ENCODE data around the gene COL16A1. TPM values are rescaled to one million over a fixed set of nuclear protein-coding genes. Genes with fewer than 3 reads are reported as not detected.

Gene COL16A1
- polyA plus RNA-seq, 2 donors = 12.2 to 25.2 TPM

GRCh38 chr1:31647106-31647505 is 56.7 kb downstream of the COL16A1 start:
- peaks cover 0 to 1% of the 10 kb centered on the region in 2 donors for H3K4me1 ChIP-seq (ENCODE audit: control insufficient read depth in 2 of 2, insufficient read depth in 2 of 2, low read length in 1 of 2)
- 76 to 82% methylated on average over 2 of the region's 2 CpGs for WGBS, 2 donors
- H3K36me3 ChIP-seq (ENCODE audit: control insufficient read depth in 2 of 2, insufficient read depth in 2 of 2, low read length in 1 of 2) = no peaks in the 10 kb centered on the region
- no peaks in the 10 kb centered on the region for H3K27me3 ChIP-seq (ENCODE audit: control insufficient read depth in 1 of 2, insufficient read depth in 2 of 2, low read length in 2 of 2)
- no peak overlapping the region for H3K27ac ChIP-seq (ENCODE audit: low read depth in 2 of 2, low read length in 1 of 2)
- no peaks in the 10 kb centered on the region for H3K9me3 ChIP-seq (ENCODE audit: control insufficient read depth in 2 of 2, insufficient read depth in 1 of 2, low read depth in 1 of 2, low read length in 1 of 2)
- H3K4me3 ChIP-seq (ENCODE audit: low read depth in 1 of 2, low read length in 2 of 2) = no peak overlapping the region

- Histone ChIP-seq H3K4me1 (ENCODE audit: control insufficient read depth in 2 of 2, insufficient read depth in 2 of 2, low read length in 1 of 2) (peaks cover 0 to 1% of the 10 kb centered on the region in 2 donors), H3K27me3 (ENCODE audit: control insufficient read depth in 1 of 2, insufficient read depth in 2 of 2, low read length in 2 of 2) (no peaks in the 10 kb centered on the region), H3K36me3 (ENCODE audit: control insufficient read depth in 2 of 2, insufficient read depth in 2 of 2, low read length in 1 of 2) (no peaks in the 10 kb centered on the region), H3K4me3 (ENCODE audit: low read depth in 1 of 2, low read length in 2 of 2) (no peak overlapping the region), H3K9me3 (ENCODE audit: control insufficient read depth in 2 of 2, insufficient read depth in 1 of 2, low read depth in 1 of 2, low read length in 1 of 2) (no peaks in the 10 kb centered on the region), H3K27ac (ENCODE audit: low read depth in 2 of 2, low read length in 1 of 2) (no peak overlapping the region)
- 95 to 98% methylated on average over 4 of the region's 4 CpGs for WGBS, 2 donors
Observed at GRCh38 chr1:31646259-31646960, 57.4 kb downstream of the COL16A1 start.

- H3K4me1 ChIP-seq (ENCODE audit: control insufficient read depth in 2 of 2, insufficient read depth in 2 of 2, low read length in 1 of 2) = no peaks in the 10 kb centered on the region
- H3K27ac ChIP-seq (ENCODE audit: low read depth in 2 of 2, low read length in 1 of 2) = peak overlapping the region; percentile 88 to 99
- 0 to 1% methylated on average over 11 of the region's 11 CpGs for WGBS, 2 donors
- H3K4me3 ChIP-seq (ENCODE audit: low read depth in 1 of 2, low read length in 2 of 2) = peak overlapping the region; percentile 85 to 90
- no peaks in the 10 kb centered on the region for H3K9me3 ChIP-seq (ENCODE audit: control insufficient read depth in 2 of 2, insufficient read depth in 1 of 2, low read depth in 1 of 2, low read length in 1 of 2)
- H3K36me3 ChIP-seq (ENCODE audit: control insufficient read depth in 2 of 2, insufficient read depth in 2 of 2, low read length in 1 of 2) = no peaks in the 10 kb centered on the region
- no peaks in the 10 kb centered on the region for H3K27me3 ChIP-seq (ENCODE audit: control insufficient read depth in 1 of 2, insufficient read depth in 2 of 2, low read length in 2 of 2)
Observed at GRCh38 chr1:31645274-31645568, 58.6 kb downstream of the COL16A1 start.

- Histone ChIP-seq H3K4me3 (ENCODE audit: low read depth in 1 of 2, low read length in 2 of 2) (peak within 1 kb of the TSS; percentile 85 to 90), H3K9me3 (ENCODE audit: control insufficient read depth in 2 of 2, insufficient read depth in 1 of 2, low read depth in 1 of 2, low read length in 1 of 2) (no peaks in the 10 kb centered on the region), H3K36me3 (ENCODE audit: control insufficient read depth in 2 of 2, insufficient read depth in 2 of 2, low read length in 1 of 2) (no peaks in the 10 kb centered on the region), H3K27ac (ENCODE audit: low read depth in 2 of 2, low read length in 1 of 2) (peak within 1 kb of the TSS; percentile 88 to 99), H3K4me1 (ENCODE audit: control insufficient read depth in 2 of 2, insufficient read depth in 2 of 2, low read length in 1 of 2) (no peaks in the 10 kb centered on the region), H3K27me3 (ENCODE audit: control insufficient read depth in 1 of 2, insufficient read depth in 2 of 2, low read length in 2 of 2) (no peaks in the 10 kb centered on the region)
- 0% methylated on average over 56 of the region's 56 CpGs for WGBS, 2 donors
Observed at GRCh38 chr1:31644560-31645273, 59.1 kb downstream of the COL16A1 start, which contains the start of gene PEF1. PEF1 (minus strand) TSS chr1:31644876; CDS start chr1:31644864, 12 bp downstream.

GRCh38 chr1:31643976-31644559 is 59.7 kb downstream of the COL16A1 start:
- Histone ChIP-seq H3K9me3 (ENCODE audit: control insufficient read depth in 2 of 2, insufficient read depth in 1 of 2, low read depth in 1 of 2, low read length in 1 of 2) (no peaks in the 10 kb centered on the region), H3K4me3 (ENCODE audit: low read depth in 1 of 2, low read length in 2 of 2) (peak overlapping the region; percentile 85 to 90), H3K4me1 (ENCODE audit: control insufficient read depth in 2 of 2, insufficient read depth in 2 of 2, low read length in 1 of 2) (peaks cover 0 to 2% of the 10 kb centered on the region in 2 donors), H3K27me3 (ENCODE audit: control insufficient read depth in 1 of 2, insufficient read depth in 2 of 2, low read length in 2 of 2) (no peaks in the 10 kb centered on the region), H3K27ac (ENCODE audit: low read depth in 2 of 2, low read length in 1 of 2) (peak overlapping the region; percentile 88 to 99), H3K36me3 (ENCODE audit: control insufficient read depth in 2 of 2, insufficient read depth in 2 of 2, low read length in 1 of 2) (no peaks in the 10 kb centered on the region)
- 5 to 6% methylated on average over 18 of the region's 18 CpGs for WGBS, 2 donors

GRCh38 chr1:31642897-31643296 is 60.9 kb downstream of the COL16A1 start:
- no peaks in the 10 kb centered on the region for H3K36me3 ChIP-seq (ENCODE audit: control insufficient read depth in 2 of 2, insufficient read depth in 2 of 2, low read length in 1 of 2)
- peaks cover 5 to 7% of the 10 kb centered on the region in 2 donors for H3K4me1 ChIP-seq (ENCODE audit: control insufficient read depth in 2 of 2, insufficient read depth in 2 of 2, low read length in 1 of 2)
- 95 to 97% methylated on average over 3 of the region's 3 CpGs for WGBS, 2 donors
- no peak overlapping the region for H3K4me3 ChIP-seq (ENCODE audit: low read depth in 1 of 2, low read length in 2 of 2)
- no peaks in the 10 kb centered on the region for H3K27me3 ChIP-seq (ENCODE audit: control insufficient read depth in 1 of 2, insufficient read depth in 2 of 2, low read length in 2 of 2)
- H3K27ac ChIP-seq (ENCODE audit: low read depth in 2 of 2, low read length in 1 of 2) = no peak overlapping the region
- H3K9me3 ChIP-seq (ENCODE audit: control insufficient read depth in 2 of 2, insufficient read depth in 1 of 2, low read depth in 1 of 2, low read length in 1 of 2) = no peaks in the 10 kb centered on the region

- H3K36me3 ChIP-seq (ENCODE audit: control insufficient read depth in 2 of 2, insufficient read depth in 2 of 2, low read length in 1 of 2) = no peaks in the 10 kb centered on the region
- no peaks in the 10 kb centered on the region for H3K9me3 ChIP-seq (ENCODE audit: control insufficient read depth in 2 of 2, insufficient read depth in 1 of 2, low read depth in 1 of 2, low read length in 1 of 2)
- H3K27ac ChIP-seq (ENCODE audit: low read depth in 2 of 2, low read length in 1 of 2) = no peak overlapping the region
- 83 to 90% methylated on average over 4 of the region's 4 CpGs for WGBS, 2 donors
- H3K27me3 ChIP-seq (ENCODE audit: control insufficient read depth in 1 of 2, insufficient read depth in 2 of 2, low read length in 2 of 2) = no peaks in the 10 kb centered on the region
- peaks cover 5 to 7% of the 10 kb centered on the region in 2 donors for H3K4me1 ChIP-seq (ENCODE audit: control insufficient read depth in 2 of 2, insufficient read depth in 2 of 2, low read length in 1 of 2)
- no peak overlapping the region for H3K4me3 ChIP-seq (ENCODE audit: low read depth in 1 of 2, low read length in 2 of 2)
Observed at GRCh38 chr1:31642366-31642765, 61.5 kb downstream of the COL16A1 start.

GRCh38 chr1:31640964-31641363 is 62.9 kb downstream of the COL16A1 start:
- 78 to 82% methylated on average over 4 of the region's 4 CpGs for WGBS, 2 donors
- Histone ChIP-seq H3K4me3 (ENCODE audit: low read depth in 1 of 2, low read length in 2 of 2) (no peak overlapping the region), H3K36me3 (ENCODE audit: control insufficient read depth in 2 of 2, insufficient read depth in 2 of 2, low read length in 1 of 2) (no peaks in the 10 kb centered on the region), H3K27me3 (ENCODE audit: control insufficient read depth in 1 of 2, insufficient read depth in 2 of 2, low read length in 2 of 2) (no peaks in the 10 kb centered on the region), H3K4me1 (ENCODE audit: control insufficient read depth in 2 of 2, insufficient read depth in 2 of 2, low read length in 1 of 2) (peaks cover 5 to 7% of the 10 kb centered on the region in 2 donors), H3K9me3 (ENCODE audit: control insufficient read depth in 2 of 2, insufficient read depth in 1 of 2, low read depth in 1 of 2, low read length in 1 of 2) (no peaks in the 10 kb centered on the region), H3K27ac (ENCODE audit: low read depth in 2 of 2, low read length in 1 of 2) (peak overlapping the region in 1 of 2 donors; percentile 53)

- Histone ChIP-seq H3K4me1 (ENCODE audit: control insufficient read depth in 2 of 2, insufficient read depth in 2 of 2, low read length in 1 of 2) (peaks cover 5 to 7% of the 10 kb centered on the region in 2 donors), H3K4me3 (ENCODE audit: low read depth in 1 of 2, low read length in 2 of 2) (no peak overlapping the region), H3K27ac (ENCODE audit: low read depth in 2 of 2, low read length in 1 of 2) (no peak overlapping the region), H3K36me3 (ENCODE audit: control insufficient read depth in 2 of 2, insufficient read depth in 2 of 2, low read length in 1 of 2) (peaks cover 0 to 2% of the 10 kb centered on the region in 2 donors), H3K9me3 (ENCODE audit: control insufficient read depth in 2 of 2, insufficient read depth in 1 of 2, low read depth in 1 of 2, low read length in 1 of 2) (no peaks in the 10 kb centered on the region), H3K27me3 (ENCODE audit: control insufficient read depth in 1 of 2, insufficient read depth in 2 of 2, low read length in 2 of 2) (no peaks in the 10 kb centered on the region)
Observed at GRCh38 chr1:31640179-31640578, 63.6 kb downstream of the COL16A1 start.
